OCI-LY7 (cell line): ENCODE measurements around the gene VAT1. TPM values are rescaled to one million over a fixed set of nuclear protein-coding genes. Genes with fewer than 3 reads are reported as not detected.

Source experiments
- BruUV-seq: library from RNA; stranded (reverse); fragments of 400-500 nt; replicated peaks from 2 replicates; lab custom pipeline; 2021; lab: Mats Ljungman, UMichigan
- CTCF ChIA-PET: fragments of 300-600 bp; sonication (Branson Sonifier 250); formaldehyde crosslinking; loops from one replicate; lab custom pipeline; 2022; ENCODE audit warnings: antibody characterized with exemption; ENCODE audit not compliant: unreplicated experiment; lab: Charles Lee
- POLR2A ChIA-PET: fragments of 300-600 bp; sonication (Branson Sonifier 250); formaldehyde crosslinking; loops from one replicate; lab custom pipeline; 2022; ENCODE audit warnings: antibody characterized with exemption; lab: Charles Lee
- DNase-seq: peaks from one replicate; pipeline ENCODE4 v3.0.0-alpha.2; 2015; ENCODE audit warnings: low spot score
- H2AFZ ChIP-seq: fragments of 200-600 bp; sonication (generic), shearing (Covaris generic); 2 replicates; pipeline ENCODE4 v1.6.1; 2014; ENCODE audit warnings: mild to moderate bottlenecking, antibody characterized with exemption, low read length, moderate library complexity
- H3K27ac ChIP-seq: fragments of 200-600 bp; sonication (generic); 2 replicates; pipeline ENCODE4 v1.5.1; 2014; ENCODE audit warnings: mixed run types, low read depth, mild to moderate bottlenecking, moderate library complexity, low read length, inconsistent platforms; ENCODE audit not compliant: poor library complexity, severe bottlenecking
- H3K36me3 ChIP-seq: fragments of 200-600 bp; sonication (generic); 2 replicates; pipeline ENCODE4 v1.6.1; 2014; ENCODE audit warnings: mild to moderate bottlenecking, antibody characterized with exemption, low read length, moderate library complexity, mixed read lengths; ENCODE audit not compliant: insufficient read depth
- H3K4me1 ChIP-seq: fragments of 200-600 bp; sonication (generic); 2 replicates; pipeline ENCODE4 v1.5.1; 2014; ENCODE audit warnings: mild to moderate bottlenecking, low read length; ENCODE audit not compliant: insufficient read depth, poor library complexity, severe bottlenecking
- H3K4me2 ChIP-seq: fragments of 200-600 bp; sonication (generic); 2 replicates; pipeline ENCODE4 v1.6.1; 2014; ENCODE audit warnings: mild to moderate bottlenecking, low read length
- H3K4me3 ChIP-seq: fragments of 200-600 bp; sonication (generic); 2 replicates; pipeline ENCODE4 v1.5.1; 2014; ENCODE audit warnings: mild to moderate bottlenecking, low read depth, low read length; ENCODE audit not compliant: poor library complexity, severe bottlenecking
- H3K79me2 ChIP-seq: fragments of 200-600 bp; sonication (generic); 2 replicates; pipeline ENCODE4 v1.6.1; 2016; ENCODE audit warnings: low read depth, mild to moderate bottlenecking, low read length, moderate library complexity, mixed read lengths; ENCODE audit not compliant: insufficient read depth
- H3K9me2 ChIP-seq: fragments of 200-600 bp; sonication (generic); 2 replicates; pipeline ENCODE4 v1.6.1; 2016; ENCODE audit warnings: mild to moderate bottlenecking, low read length, mixed read lengths; ENCODE audit not compliant: insufficient read depth
- H3K9me3 ChIP-seq: fragments of 200-600 bp; sonication (generic); 2 replicates; pipeline ENCODE4 v1.6.1; 2014; ENCODE audit warnings: mild to moderate bottlenecking, mixed run types, low read length, mixed read lengths
- H4K20me1 ChIP-seq: fragments of 200-600 bp; sonication (generic); 2 replicates; pipeline ENCODE4 v1.6.1; 2014; ENCODE audit warnings: mild to moderate bottlenecking, antibody characterized with exemption, low read length, moderate library complexity, mixed read lengths; ENCODE audit not compliant: insufficient read depth
- EZH2phosphoT487 ChIP-seq: fragments of 200-600 bp; sonication (generic); IDR thresholded peaks from 2 replicates; pipeline ENCODE4 v1.6.1; 2018; ENCODE audit warnings: low read depth, borderline replicate concordance, mild to moderate bottlenecking, mixed run types, antibody characterized with exemption, low read length, moderate library complexity, mixed read lengths
- intact Hi-C: fragments of 100-400 bp; cut with micrococcal nuclease; formaldehyde crosslinking; loops from one replicate; pipeline ENCODE4 v1.10.0; 2022; ENCODE audit not compliant: unreplicated experiment
- total RNA-seq, 2 experiments: library from RNA; depleted of rRNA in 1 of 2; stranded (reverse); fragments of >200 nt in 1 of 2; shearing (Covaris generic) in 1 of 2; gene quantifications; 2 replicates each; pipeline ENCODE4 v1.2.3, GENCODE V29; 2014 to 2022
- TF ChIP-seq, protein P1 (sequence below): fragments of 200-600 bp; sonication (generic); conservative IDR thresholded peaks from 2 replicates; pipeline ENCODE4 v1.5.1; 2014; ENCODE audit warnings: mild to moderate bottlenecking, antibody characterized with exemption, low read length, moderate library complexity, mixed read lengths

Gene VAT1
- total RNA-seq, 2 experiments from 2014 or later: 26.2 to 51.3 TPM

- intact Hi-C loops: no loop called here
- Histone ChIP-seq H3K4me1 (no peaks in the 10 kb centered on the region), H3K36me3 (no peaks in the 10 kb centered on the region), H3K9me3 (no peaks in the 10 kb centered on the region), H3K27ac (no peak overlapping the region), H3K4me2 (no peak overlapping the region), H4K20me1 (no peaks in the 10 kb centered on the region), H3K4me3 (no peak overlapping the region), H3K9me2 (no peaks in the 10 kb centered on the region), H3K79me2 (no peaks in the 10 kb centered on the region), H2AFZ (no peak overlapping the region)
- TF ChIP-seq EZH2phosphoT487: no peak
- TF ChIP-seq, protein P1, sequence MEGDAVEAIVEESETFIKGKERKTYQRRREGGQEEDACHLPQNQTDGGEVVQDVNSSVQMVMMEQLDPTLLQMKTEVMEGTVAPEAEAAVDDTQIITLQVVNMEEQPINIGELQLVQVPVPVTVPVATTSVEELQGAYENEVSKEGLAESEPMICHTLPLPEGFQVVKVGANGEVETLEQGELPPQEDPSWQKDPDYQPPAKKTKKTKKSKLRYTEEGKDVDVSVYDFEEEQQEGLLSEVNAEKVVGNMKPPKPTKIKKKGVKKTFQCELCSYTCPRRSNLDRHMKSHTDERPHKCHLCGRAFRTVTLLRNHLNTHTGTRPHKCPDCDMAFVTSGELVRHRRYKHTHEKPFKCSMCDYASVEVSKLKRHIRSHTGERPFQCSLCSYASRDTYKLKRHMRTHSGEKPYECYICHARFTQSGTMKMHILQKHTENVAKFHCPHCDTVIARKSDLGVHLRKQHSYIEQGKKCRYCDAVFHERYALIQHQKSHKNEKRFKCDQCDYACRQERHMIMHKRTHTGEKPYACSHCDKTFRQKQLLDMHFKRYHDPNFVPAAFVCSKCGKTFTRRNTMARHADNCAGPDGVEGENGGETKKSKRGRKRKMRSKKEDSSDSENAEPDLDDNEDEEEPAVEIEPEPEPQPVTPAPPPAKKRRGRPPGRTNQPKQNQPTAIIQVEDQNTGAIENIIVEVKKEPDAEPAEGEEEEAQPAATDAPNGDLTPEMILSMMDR: no peak
- BruUV-seq: no TSS peak
- POLR2A ChIA-PET: no interaction called here
- CTCF ChIA-PET: interaction anchor here (1.2 kb wide), 1 partner anchor 32 kb away, joined by 3 read pairs; the partner anchor contains the start of gene RPL27
- DNase-seq: no peak
These were observed 8.1 kb upstream of the VAT1 start for GRCh38 chr17:43030137-43030767.

DNA sequence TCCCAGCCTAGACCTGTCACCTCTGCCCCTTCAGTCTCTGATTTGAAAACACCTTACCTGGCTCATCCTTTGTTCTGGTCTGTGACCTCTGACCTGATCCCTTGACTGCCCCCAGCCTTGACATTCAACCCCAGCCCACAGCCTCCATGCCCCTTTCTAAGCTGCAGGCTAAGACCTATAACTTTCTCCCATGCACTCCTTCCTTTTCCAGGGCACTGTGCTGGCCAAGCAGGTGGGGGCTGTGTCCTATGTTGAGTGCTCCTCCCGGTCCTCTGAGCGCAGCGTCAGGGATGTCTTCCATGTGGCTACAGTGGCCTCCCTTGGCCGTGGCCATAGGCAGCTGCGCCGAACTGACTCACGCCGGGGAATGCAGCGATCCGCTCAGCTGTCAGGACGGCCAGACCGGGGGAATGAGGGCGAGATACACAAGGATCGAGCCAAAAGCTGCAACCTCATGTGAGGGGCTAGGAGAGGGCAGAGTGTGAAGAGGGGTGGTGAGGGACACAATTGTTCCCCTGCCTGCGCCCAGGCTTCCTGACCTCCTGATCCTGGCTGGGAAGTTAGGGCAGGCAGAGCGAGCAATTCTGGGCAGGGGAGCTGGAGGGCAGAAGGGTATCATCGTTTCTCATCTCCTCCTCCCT, 6.2 kb upstream of the VAT1 start:
- CTCF ChIA-PET: no interaction called here
- no peak overlapping the region for H3K27ac ChIP-seq
- no peak overlapping the region for H3K4me2 ChIP-seq
- H3K9me2 ChIP-seq: no peaks in the 10 kb centered on the region
- H4K20me1 ChIP-seq: no peaks in the 10 kb centered on the region
- peaks cover 10% of the 10 kb centered on the region for H3K4me1 ChIP-seq
- no peak overlapping the region for H2AFZ ChIP-seq
- POLR2A ChIA-PET: interaction anchor here (0.6 kb wide), 1 partner anchor 280 kb away, joined by 4 read pairs; no protein-coding TSS in a partner anchor
- no peaks in the 10 kb centered on the region for H3K36me3 ChIP-seq
- TF ChIP-seq EZH2phosphoT487: no peak
- TF ChIP-seq, protein P1: no peak
- DNase-seq: no peak
- H3K4me3 ChIP-seq: no peak overlapping the region
- no peaks in the 10 kb centered on the region for H3K79me2 ChIP-seq
- no peaks in the 10 kb centered on the region for H3K9me3 ChIP-seq
- intact Hi-C loops: no loop called here
- no TSS peak for BruUV-seq
